GM21786 (cell line): ENCODE data around the gene CLSTN2.

Source experiments
- ATAC-seq: cut with Tn5 transposase; IDR thresholded peaks from one replicate; pipeline ENCODE4 v1.9.1; 2021; ENCODE audit not compliant: unreplicated experiment

Gene CLSTN2

GRCh38 chr3:140332131-140332530 is 397.1 kb downstream of the CLSTN2 start:
- ATAC-seq = no peak

- no peak for ATAC-seq
These were observed 399.3 kb downstream of the CLSTN2 start for GRCh38 chr3:140334132-140334929.

GRCh38 chr3:140336465-140336864 is 401.5 kb downstream of the CLSTN2 start:
- no peak for ATAC-seq

- ATAC-seq = no peak
These were observed 403.9 kb downstream of the CLSTN2 start for GRCh38 chr3:140338916-140339315.

- ATAC-seq = no peak
These were observed 406.2 kb downstream of the CLSTN2 start for GRCh38 chr3:140341203-140341602.

GRCh38 chr3:140341817-140342403 is 406.9 kb downstream of the CLSTN2 start:
- ATAC-seq = no peak

- no peak for ATAC-seq
These were observed 407.7 kb downstream of the CLSTN2 start for GRCh38 chr3:140342668-140343067.

GRCh38 chr3:140343211-140344081 is 408.5 kb downstream of the CLSTN2 start:
- ATAC-seq = no peak

- no peak for ATAC-seq
These were observed 409.1 kb downstream of the CLSTN2 start for GRCh38 chr3:140344082-140344454.

- no peak for ATAC-seq
These were observed 409.7 kb downstream of the CLSTN2 start for GRCh38 chr3:140344601-140345205.

GRCh38 chr3:140347151-140347550 is 412.2 kb downstream of the CLSTN2 start:
- ATAC-seq = no peak

GRCh38 chr3:140349938-140350337 is 415.0 kb downstream of the CLSTN2 start:
- no peak for ATAC-seq

- no peak for ATAC-seq
These were observed 416.5 kb downstream of the CLSTN2 start for GRCh38 chr3:140351466-140351865.

GRCh38 chr3:140355481-140355880 is 420.5 kb downstream of the CLSTN2 start:
- ATAC-seq = no peak

GRCh38 chr3:140358686-140359085 is 423.7 kb downstream of the CLSTN2 start:
- no peak for ATAC-seq

- ATAC-seq = no peak
These were observed 424.4 kb downstream of the CLSTN2 start for GRCh38 chr3:140359233-140359995.

GRCh38 chr3:140360332-140360731 is 425.3 kb downstream of the CLSTN2 start:
- no peak for ATAC-seq

- ATAC-seq = no peak
These were observed 428.8 kb downstream of the CLSTN2 start for GRCh38 chr3:140363801-140364200.

- no peak for ATAC-seq
These were observed 431.1 kb downstream of the CLSTN2 start for GRCh38 chr3:140365872-140366697.
